ENCODE data around the gene NTM.

The NTM gene

GRCh38 chr11:132037467-132037862 is 667.0 kb downstream of the NTM start:
- no peaks in the 10 kb centered on the region for H3K9me3 ChIP-seq (ENCODE audit: severe bottlenecking)
- no peaks in the 10 kb centered on the region for H3K36me3 ChIP-seq
- no peak overlapping the region for H3K27ac ChIP-seq
- no peak for DNase-seq
- H3K27me3 ChIP-seq (ENCODE audit: insufficient read depth, low read depth, severe bottlenecking): no peaks in the 10 kb centered on the region
- no peak overlapping the region for H3K4me3 ChIP-seq (ENCODE audit: low read depth, low read length)
- TF ChIP-seq CTCF (IDR thresholded peaks at IDR 0.05; ENCODE audit: low read depth, low read length): no peak

- DNase-seq: no peak
- H3K9me3 ChIP-seq (ENCODE audit: severe bottlenecking): no peaks in the 10 kb centered on the region
Measured at GRCh38 chr11:132037956-132038355, 667.5 kb downstream of the NTM start.

GRCh38 chr11:132039521-132039920 is 669.1 kb downstream of the NTM start:
- Histone ChIP-seq H3K9me3 (ENCODE audit: severe bottlenecking) (no peaks in the 10 kb centered on the region), H3K27ac (no peak overlapping the region), H3K36me3 (no peaks in the 10 kb centered on the region), H3K27me3 (ENCODE audit: insufficient read depth, low read depth, severe bottlenecking) (no peaks in the 10 kb centered on the region), H3K4me3 (ENCODE audit: low read depth, low read length) (no peak overlapping the region)
- no peak for DNase-seq
- no peak for TF ChIP-seq CTCF (IDR thresholded peaks at IDR 0.05; ENCODE audit: low read depth, low read length)

More at GRCh38 chr11:132037956-132038355, 667.5 kb downstream of the NTM start:
- Histone ChIP-seq H3K27ac (no peak overlapping the region), H3K27me3 (ENCODE audit: insufficient read depth, low read depth, severe bottlenecking) (no peaks in the 10 kb centered on the region), H3K4me3 (ENCODE audit: low read depth, low read length) (no peak overlapping the region), H3K36me3 (no peaks in the 10 kb centered on the region)
- TF ChIP-seq CTCF (IDR thresholded peaks at IDR 0.05; ENCODE audit: low read depth, low read length): no peak

GRCh38 chr11:132042296-132042695 is 671.9 kb downstream of the NTM start:
- H3K36me3 ChIP-seq: no peaks in the 10 kb centered on the region
- no peak overlapping the region for H3K27ac ChIP-seq
- H3K4me3 ChIP-seq (ENCODE audit: low read depth, low read length): no peak overlapping the region
- no peak for TF ChIP-seq CTCF (IDR thresholded peaks at IDR 0.05; ENCODE audit: low read depth, low read length)
- no peaks in the 10 kb centered on the region for H3K9me3 ChIP-seq (ENCODE audit: severe bottlenecking)
- DNase-seq: no peak
- no peaks in the 10 kb centered on the region for H3K27me3 ChIP-seq (ENCODE audit: insufficient read depth, low read depth, severe bottlenecking)

- Histone ChIP-seq H3K9me3 (ENCODE audit: severe bottlenecking) (no peaks in the 10 kb centered on the region), H3K27me3 (ENCODE audit: insufficient read depth, low read depth, severe bottlenecking) (no peaks in the 10 kb centered on the region), H3K27ac (no peak overlapping the region), H3K36me3 (no peaks in the 10 kb centered on the region), H3K4me3 (ENCODE audit: low read depth, low read length) (no peak overlapping the region)
- no peak for TF ChIP-seq CTCF (IDR thresholded peaks at IDR 0.05; ENCODE audit: low read depth, low read length)
- no peak for DNase-seq
Measured at GRCh38 chr11:132043714-132044113, 673.3 kb downstream of the NTM start.

GRCh38 chr11:132045107-132045506 is 674.7 kb downstream of the NTM start:
- no peak for DNase-seq
- Histone ChIP-seq H3K27me3 (ENCODE audit: insufficient read depth, low read depth, severe bottlenecking) (no peaks in the 10 kb centered on the region), H3K9me3 (ENCODE audit: severe bottlenecking) (no peaks in the 10 kb centered on the region), H3K27ac (no peak overlapping the region), H3K36me3 (no peaks in the 10 kb centered on the region), H3K4me3 (ENCODE audit: low read depth, low read length) (no peak overlapping the region)
- no peak for TF ChIP-seq CTCF (IDR thresholded peaks at IDR 0.05; ENCODE audit: low read depth, low read length)

All from WERI-Rb-1 (cell line).